Right atrium auricular region (tissue), 2 donors: ENCODE data around the gene PACS1. TPM values are rescaled to one million over a fixed set of nuclear protein-coding genes. Genes with fewer than 3 reads are reported as not detected.

Experiments
- DNase-seq: peaks from one replicate; pipeline ENCODE4 v3.0.0-alpha.2; 2019; ENCODE audit warnings: low spot score
- H3K27ac ChIP-seq, 2 donors: fragments of 200-600 bp; sonication (generic); 1 replicate in 1 of 2; 2 replicates in 1 of 2; pipeline ENCODE4 v1.5.1; 2016 to 2019
- H3K27me3 ChIP-seq, 2 donors: fragments of 200-600 bp; sonication (generic); one replicate each; pipeline versions ENCODE4 v1.5.1 to v1.6.0; 2017 to 2019
- H3K36me3 ChIP-seq: fragments of 200-600 bp; sonication (generic); one replicate; pipeline ENCODE4 v1.5.1; 2016
- H3K4me1 ChIP-seq, 2 donors: fragments of 200-600 bp; sonication (generic); one replicate each; pipeline versions ENCODE4 v1.5.1 to v1.6.0; 2017 to 2019
- H3K4me3 ChIP-seq, 2 donors: fragments of 200-600 bp; sonication (generic); 1 replicate in 1 of 2; 2 replicates in 1 of 2; pipeline ENCODE4 v1.5.1; 2017 to 2019; ENCODE audit warnings: mild to moderate bottlenecking in 1 of 2, moderate library complexity in 1 of 2
- H3K9me3 ChIP-seq, 2 donors: fragments of 200-600 bp; sonication (generic); one replicate each; pipeline ENCODE4 v1.5.1; 2019
- CTCF ChIP-seq, 2 donors: fragments of 200-600 bp; sonication (generic); IDR thresholded peaks; one replicate each; pipeline ENCODE4 v1.5.1; 2019; ENCODE audit warnings: antibody characterized with exemption in 2 of 2
- total RNA-seq, 2 donors: library from RNA; depleted of rRNA; stranded (reverse); fragments of >200 nt; gene quantifications; one replicate each; pipeline ENCODE4 v1.1.0, GENCODE V29; 2016

Gene PACS1
- total RNA-seq, 2 donors from 2014 or later: 47.7 to 88.9 TPM

GRCh38 chr11:66287889-66288670, 218.0 kb downstream of the PACS1 start:
- Histone ChIP-seq H3K9me3 (no peaks in the 10 kb centered on the region), H3K4me3 (peak overlapping the region; percentile 67 to 90), H3K27ac (peak overlapping the region; percentile 92 to 96), H3K27me3 (peaks cover 0 to 11% of the 10 kb centered on the region in 2 donors), H3K36me3 (peaks cover 8% of the 10 kb centered on the region), H3K4me1 (peaks cover 0 to 47% of the 10 kb centered on the region in 2 donors)
- TF ChIP-seq CTCF (IDR thresholded peaks at IDR 0.05): no peak
- no peak for DNase-seq

- Histone ChIP-seq H3K4me1 (peaks cover 0 to 47% of the 10 kb centered on the region in 2 donors), H3K36me3 (peaks cover 8% of the 10 kb centered on the region), H3K27me3 (peaks cover 0 to 11% of the 10 kb centered on the region in 2 donors), H3K27ac (peak within 1 kb of the TSS; percentile 92 to 96), H3K9me3 (no peaks in the 10 kb centered on the region), H3K4me3 (peak within 1 kb of the TSS; percentile 67 to 90)
- peak; percentile 100 for DNase-seq
- TF ChIP-seq CTCF (IDR thresholded peaks at IDR 0.05): no peak
Observed at GRCh38 chr11:66288671-66289547, 218.8 kb downstream of the PACS1 start, which contains the start of gene YIF1A. Gene YIF1A, minus strand, starts transcription at chr11:66289143. Its CDS starts 158 bp downstream, at chr11:66288985.

GRCh38 chr11:66289548-66290329, 219.7 kb downstream of the PACS1 start:
- no peaks in the 10 kb centered on the region for H3K9me3 ChIP-seq
- peak overlapping the region; percentile 92 to 96 for H3K27ac ChIP-seq
- H3K27me3 ChIP-seq: peaks cover 0 to 11% of the 10 kb centered on the region in 2 donors
- peak; percentile 75 for DNase-seq
- peak overlapping the region; percentile 48 to 90 for H3K4me3 ChIP-seq
- no peak for TF ChIP-seq CTCF (IDR thresholded peaks at IDR 0.05)
- peaks cover 0 to 47% of the 10 kb centered on the region in 2 donors for H3K4me1 ChIP-seq
- H3K36me3 ChIP-seq: peaks cover 5% of the 10 kb centered on the region

- Histone ChIP-seq H3K27ac (no peak overlapping the region), H3K4me1 (peaks cover 0 to 45% of the 10 kb centered on the region in 2 donors), H3K9me3 (no peaks in the 10 kb centered on the region), H3K36me3 (no peaks in the 10 kb centered on the region), H3K27me3 (peaks cover 0 to 11% of the 10 kb centered on the region in 2 donors), H3K4me3 (no peak overlapping the region)
- no peak for TF ChIP-seq CTCF (IDR thresholded peaks at IDR 0.05)
- no peak for DNase-seq
Observed at GRCh38 chr11:66290330-66290621, 220.2 kb downstream of the PACS1 start.

GRCh38 chr11:66291303-66291705, 221.2 kb downstream of the PACS1 start:
- Histone ChIP-seq H3K4me3 (peak overlapping the region in 1 of 2 donors; percentile 46), H3K4me1 (peaks cover 0 to 34% of the 10 kb centered on the region in 2 donors), H3K9me3 (no peaks in the 10 kb centered on the region), H3K27ac (no peak overlapping the region), H3K27me3 (peaks cover 0 to 11% of the 10 kb centered on the region in 2 donors), H3K36me3 (no peaks in the 10 kb centered on the region)
- no peak for DNase-seq
- TF ChIP-seq CTCF (IDR thresholded peaks at IDR 0.05): no peak
